Smooth muscle cell (in vitro differentiated cells): ENCODE results near the gene CDH13. TPM values are rescaled to one million over a fixed set of nuclear protein-coding genes. Genes with fewer than 3 reads are reported as not detected.

ENCODE experiments used
- DNase-seq: peaks from one replicate; lab custom pipeline; 2025; ENCODE audit not compliant: unreplicated experiment; lab: John Stamatoyannopoulos, UW
- H2AFZ ChIP-seq: fragments of 200-600 bp; sonication (generic); 2 replicates; pipeline ENCODE4 v1.6.0; 2016; ENCODE audit warnings: antibody characterized with exemption, low read depth, mild to moderate bottlenecking
- H3F3A ChIP-seq: fragments of 200-600 bp; sonication (generic); 2 replicates; pipeline ENCODE4 v1.6.0; 2017; ENCODE audit warnings: antibody characterized with exemption, low read depth
- H3K27ac ChIP-seq: fragments of 200-600 bp; sonication (generic); 2 replicates; pipeline ENCODE4 v1.5.1; 2016; ENCODE audit warnings: low read depth, mild to moderate bottlenecking
- H3K27me3 ChIP-seq: fragments of 200-600 bp; sonication (generic); 2 replicates; pipeline ENCODE4 v1.6.1; 2016; ENCODE audit warnings: low read depth, mild to moderate bottlenecking
- H3K36me3 ChIP-seq: fragments of 200-600 bp; sonication (generic); 2 replicates; pipeline ENCODE4 v1.5.1; 2016; ENCODE audit warnings: low read depth
- H3K4me1 ChIP-seq: fragments of 200-600 bp; sonication (generic); 2 replicates; pipeline ENCODE4 v1.5.1; 2016; ENCODE audit warnings: low read depth
- H3K4me2 ChIP-seq: fragments of 200-600 bp; sonication (generic); 2 replicates; pipeline ENCODE4 v1.6.0; 2016; ENCODE audit warnings: mild to moderate bottlenecking
- H3K4me3 ChIP-seq: fragments of 200-600 bp; sonication (generic); 2 replicates; pipeline ENCODE4 v1.5.1; 2016; ENCODE audit warnings: mild to moderate bottlenecking
- H3K79me2 ChIP-seq: fragments of 200-600 bp; sonication (generic); 2 replicates; pipeline ENCODE4 v1.6.0; 2016; ENCODE audit warnings: low read depth, mild to moderate bottlenecking
- H3K9ac ChIP-seq: fragments of 200-600 bp; sonication (generic); 2 replicates; pipeline ENCODE4 v1.6.0; 2016; ENCODE audit warnings: low read depth
- H3K9me3 ChIP-seq: fragments of 200-600 bp; sonication (generic); replicated peaks from 2 replicates; pipeline ENCODE4 v1.5.1; 2016; ENCODE audit warnings: low read depth
- H4K20me1 ChIP-seq: fragments of 200-600 bp; sonication (generic); 2 replicates; pipeline ENCODE4 v1.6.0; 2016; ENCODE audit warnings: low read depth
- CTCF ChIP-seq: fragments of 200-600 bp; sonication (generic); IDR thresholded peaks from 2 replicates; pipeline ENCODE4 v1.5.1; 2017; ENCODE audit warnings: borderline replicate concordance, mild to moderate bottlenecking, antibody characterized with exemption; ENCODE audit not compliant: insufficient read depth, poor library complexity, severe bottlenecking
- WGBS: methylation state at CpG from one replicate; pipeline ENCODE4 v1.1.7; 2016; ENCODE audit warnings: low lambda C conversion rate; 5-methylcytosine and 5-hydroxymethylcytosine counted together
- polyA plus RNA-seq: library from polyadenylated mRNA; unstranded; fragments of >200 nt; fragmentation: Nextera tagmentation; extraction: Ambion mirVana; gene quantifications from 2 replicates; pipeline ENCODE4 v1.2.1, GENCODE V29; 2016
- total RNA-seq: library from RNA; depleted of rRNA; stranded (reverse); fragments of >200 nt; gene quantifications from 2 replicates; pipeline ENCODE4 v1.2.3, GENCODE V29; 2014

The CDH13 gene
- total and polyA plus RNA-seq, 2 experiments from 2014 or later: 12.1 to 32.2 TPM

- no peaks in the 10 kb centered on the region for H4K20me1 ChIP-seq
- no peaks in the 10 kb centered on the region for H3F3A ChIP-seq
- no peak overlapping the region for H3K4me3 ChIP-seq
- H3K4me2 ChIP-seq: no peak overlapping the region
- no peak for TF ChIP-seq CTCF
- H3K79me2 ChIP-seq: no peaks in the 10 kb centered on the region
- H3K4me1 ChIP-seq: no peaks in the 10 kb centered on the region
- DNase-seq: no peak
- no peaks in the 10 kb centered on the region for H3K27me3 ChIP-seq
- WGBS: 93% methylated on average over 8 of the region's 8 CpGs
- no peaks in the 10 kb centered on the region for H3K9me3 ChIP-seq
- H3K9ac ChIP-seq: no peak overlapping the region
- H3K36me3 ChIP-seq: no peaks in the 10 kb centered on the region
- no peak overlapping the region for H3K27ac ChIP-seq
- no peak overlapping the region for H2AFZ ChIP-seq
Measured at GRCh38 chr16:83789642-83790401, 1163.1 kb downstream of the CDH13 start.

GRCh38 chr16:83791916-83792315, 1165.1 kb downstream of the CDH13 start:
- Histone ChIP-seq H3K9me3 (no peaks in the 10 kb centered on the region), H3K36me3 (no peaks in the 10 kb centered on the region), H3K4me1 (no peaks in the 10 kb centered on the region), H3K9ac (no peak overlapping the region), H3K79me2 (no peaks in the 10 kb centered on the region), H3K4me3 (no peak overlapping the region), H2AFZ (no peak overlapping the region), H3K27me3 (no peaks in the 10 kb centered on the region), H3K27ac (no peak overlapping the region), H3K4me2 (no peak overlapping the region), H3F3A (no peaks in the 10 kb centered on the region), H4K20me1 (no peaks in the 10 kb centered on the region)
- 92% methylated on average over 10 of the region's 10 CpGs for WGBS
- no peak for DNase-seq
- no peak for TF ChIP-seq CTCF

GRCh38 chr16:83792391-83792790, 1165.6 kb downstream of the CDH13 start:
- H3K9me3 ChIP-seq: no peaks in the 10 kb centered on the region
- no peak overlapping the region for H3K4me3 ChIP-seq
- no peaks in the 10 kb centered on the region for H3K4me1 ChIP-seq
- 83% methylated on average over 2 of the region's 2 CpGs for WGBS
- no peaks in the 10 kb centered on the region for H3F3A ChIP-seq
- no peak for TF ChIP-seq CTCF
- no peaks in the 10 kb centered on the region for H3K27me3 ChIP-seq
- H3K9ac ChIP-seq: no peak overlapping the region
- H4K20me1 ChIP-seq: no peaks in the 10 kb centered on the region
- H3K36me3 ChIP-seq: no peaks in the 10 kb centered on the region
- no peaks in the 10 kb centered on the region for H3K79me2 ChIP-seq
- no peak overlapping the region for H3K4me2 ChIP-seq
- no peak for DNase-seq
- no peak overlapping the region for H3K27ac ChIP-seq
- no peak overlapping the region for H2AFZ ChIP-seq

- no peak overlapping the region for H3K4me2 ChIP-seq
- TF ChIP-seq CTCF: no peak
- no peaks in the 10 kb centered on the region for H3K36me3 ChIP-seq
Measured at GRCh38 chr16:83793179-83793578, 1166.4 kb downstream of the CDH13 start.

More at GRCh38 chr16:83793179-83793578, 1166.4 kb downstream of the CDH13 start:
- Histone ChIP-seq H3K27ac (no peak overlapping the region), H4K20me1 (no peaks in the 10 kb centered on the region), H3K9me3 (no peaks in the 10 kb centered on the region), H3K4me3 (no peak overlapping the region), H3K4me1 (no peaks in the 10 kb centered on the region), H2AFZ (no peak overlapping the region), H3K27me3 (no peaks in the 10 kb centered on the region), H3K9ac (no peak overlapping the region), H3K79me2 (no peaks in the 10 kb centered on the region), H3F3A (no peaks in the 10 kb centered on the region)
- 82% methylated on average over 9 of the region's 9 CpGs for WGBS
- DNase-seq: no peak
